H4 (cell line): ENCODE measurements around the gene POLR3GL. TPM values are rescaled to one million over a fixed set of nuclear protein-coding genes. Genes with fewer than 3 reads are reported as not detected.

ENCODE experiments used
- DNase-seq: peaks from one replicate; pipeline ENCODE4 v3.0.0-alpha.2; 2015; ENCODE audit warnings: low spot score
- total RNA-seq: library from RNA; depleted of rRNA; stranded (reverse); fragments of >200 nt; shearing (Covaris generic); gene quantifications from 2 replicates; pipeline ENCODE4 v1.2.3, GENCODE V29; 2014

POLR3GL gene
- total RNA-seq, 1 experiment from 2014 or later, result 16.9 TPM

- DNase-seq, result no peak
Measured at GRCh38 chr1:145949219-145949618, 15.3 kb upstream of the POLR3GL start.

- no peak for DNase-seq
Measured at GRCh38 chr1:145951526-145951925, 13.0 kb upstream of the POLR3GL start.

- DNase-seq, result no peak
Measured at GRCh38 chr1:145952903-145953302, 11.6 kb upstream of the POLR3GL start.

GRCh38 chr1:145953861-145954260 lies 10.6 kb upstream of the POLR3GL start:
- DNase-seq, result no peak

GRCh38 chr1:145955436-145955835 lies 9.1 kb upstream of the POLR3GL start:
- no peak for DNase-seq

GRCh38 chr1:145956361-145956760 lies 8.1 kb upstream of the POLR3GL start:
- DNase-seq, result no peak

GRCh38 chr1:145956781-145957442 lies 7.6 kb upstream of the POLR3GL start:
- DNase-seq, result no peak

- peak; percentile 96 for DNase-seq
Measured at GRCh38 chr1:145957443-145958319, 6.8 kb upstream of the POLR3GL start, which contains the start of gene LIX1L. Gene LIX1L, minus strand, starts transcription at chr1:145958017. Its CDS starts 90 bp downstream, at chr1:145957927.

GRCh38 chr1:145958734-145959133 lies 5.8 kb upstream of the POLR3GL start:
- DNase-seq, result no peak

GRCh38 chr1:145959333-145959732 lies 5.2 kb upstream of the POLR3GL start:
- no peak for DNase-seq

GRCh38 chr1:145959957-145960467 lies 4.5 kb upstream of the POLR3GL start:
- no peak for DNase-seq

- no peak for DNase-seq
Measured at GRCh38 chr1:145960468-145961108, 3.9 kb upstream of the POLR3GL start.

GRCh38 chr1:145961109-145961424 lies 3.4 kb upstream of the POLR3GL start:
- DNase-seq, result no peak

- no peak for DNase-seq
Measured at GRCh38 chr1:145961425-145962156, 2.9 kb upstream of the POLR3GL start.

GRCh38 chr1:145962157-145963102 lies 2.1 kb upstream of the POLR3GL start:
- no peak for DNase-seq

GRCh38 chr1:145963265-145964019 lies 1.0 kb upstream of the POLR3GL start:
- DNase-seq, result no peak

- no peak for DNase-seq
Measured at GRCh38 chr1:145965119-145965744, 742 bp downstream of the POLR3GL start.

GRCh38 chr1:145967288-145967687 lies 2.8 kb downstream of the POLR3GL start:
- DNase-seq, result no peak

GRCh38 chr1:145972580-145972979 lies 8.1 kb downstream of the POLR3GL start:
- no peak for DNase-seq
